GM12878 (cell line): ENCODE results near the gene NHERF2. TPM values are rescaled to one million over a fixed set of nuclear protein-coding genes. Genes with fewer than 3 reads are reported as not detected.

ENCODE experiments used
- ATAC-seq: fragments of 200-7000 bp; cut with Tn5 transposase; 3 replicates; pipeline ENCODE4 v1.9.1; 2020; ENCODE audit warnings: mild to moderate bottlenecking, moderate library complexity
- BruUV-seq: library from RNA; stranded (reverse); fragments of 400-500 nt; replicated peaks from 2 replicates; lab custom pipeline; 2021; lab: Mats Ljungman, UMichigan
- CTCF ChIA-PET: fragments of 300-600 bp; sonication (Branson Sonifier 250); formaldehyde crosslinking; extraction: SDS; loops from one replicate; lab custom pipeline; 2021; ENCODE audit warnings: inconsistent platforms; lab: Yijun Ruan, JAX
- POLR2A ChIA-PET: fragments of 350-600 bp; formaldehyde crosslinking; extraction: SDS; loops from one replicate; lab custom pipeline; 2021; ENCODE audit warnings: inconsistent platforms; lab: Charles Lee
- RAD21 ChIA-PET: fragments of 300-600 bp; sonication (Branson Sonifier 250); formaldehyde crosslinking; loops from one replicate; lab custom pipeline; 2023; ENCODE audit warnings: antibody characterized with exemption; ENCODE audit not compliant: unreplicated experiment; lab: Charles Lee
- SMC1A ChIA-PET: fragments of 300-600 bp; sonication (Branson Sonifier 250); formaldehyde crosslinking; loops from one replicate; lab custom pipeline; 2023; ENCODE audit not compliant: unreplicated experiment, uncharacterized antibody; lab: Charles Lee
- DNase-seq: peaks from one replicate; pipeline ENCODE4 v3.0.0-alpha.2; 2011; ENCODE audit warnings: low read depth, low spot score
- FAIRE-seq: peaks from 3 replicates; lab custom pipeline; 2011; peaks lifted over from hg19 to GRCh38; lab: Jason Lieb, UNC
- H2AFZ ChIP-seq: 2 replicates; pipeline ENCODE4 v1.6.0; 2011; ENCODE audit warnings: low read depth, low read length, control low read depth; ENCODE audit not compliant: control insufficient read depth
- H3K27ac ChIP-seq: 2 replicates; pipeline ENCODE4 v1.5.1; 2011; ENCODE audit warnings: control low read depth; ENCODE audit not compliant: control insufficient read depth, insufficient read depth
- H3K27me3 ChIP-seq, 2 experiments: replicated peaks in 1 of 2; 2 replicates each; pipeline versions ENCODE4 v1.6.0 to v1.6.1; 2011; ENCODE audit warnings: low read length in 1 of 2; ENCODE audit not compliant: control insufficient read depth in 2 of 2, insufficient read depth in 2 of 2
- H3K36me3 ChIP-seq, 2 experiments: 2 replicates each; pipeline ENCODE4 v1.5.1; 2011; ENCODE audit warnings: low read length in 1 of 2; ENCODE audit not compliant: control insufficient read depth in 2 of 2, insufficient read depth in 2 of 2
- H3K4me1 ChIP-seq: 2 replicates; pipeline ENCODE4 v1.6.1; 2011; ENCODE audit warnings: mild to moderate bottlenecking, low read length, moderate library complexity, mixed read lengths; ENCODE audit not compliant: control insufficient read depth, insufficient read depth
- H3K4me2 ChIP-seq: 2 replicates; pipeline ENCODE4 v1.6.0; 2011; ENCODE audit warnings: control low read depth; ENCODE audit not compliant: control insufficient read depth, insufficient read depth
- H3K4me3 ChIP-seq: fragments of 200-600 bp; sonication (generic); 2 replicates; pipeline ENCODE4 v1.5.1; 2016
- H3K79me2 ChIP-seq: 2 replicates; pipeline ENCODE4 v1.6.0; 2011; ENCODE audit warnings: low read length; ENCODE audit not compliant: control insufficient read depth, insufficient read depth
- H3K9ac ChIP-seq: 2 replicates; pipeline ENCODE4 v1.8.0; 2011; ENCODE audit warnings: low read length, control low read depth, mixed read lengths; ENCODE audit not compliant: control insufficient read depth, insufficient read depth
- H3K9me3 ChIP-seq: replicated peaks from 3 replicates; pipeline ENCODE4 v1.5.1; 2011; ENCODE audit warnings: mild to moderate bottlenecking, low read length; ENCODE audit not compliant: control insufficient read depth, insufficient read depth
- H4K20me1 ChIP-seq: 2 replicates; pipeline ENCODE4 v1.6.0; 2011; ENCODE audit not compliant: control insufficient read depth, insufficient read depth
- CBFB ChIP-seq: IDR thresholded peaks from 2 replicates; pipeline ENCODE4 v1.6.1; 2016; ENCODE audit warnings: antibody characterized with exemption, low read depth
- CBX3 ChIP-seq: fragments of 200-600 bp; sonication (generic); IDR thresholded peaks from 2 replicates; pipeline ENCODE4 v1.6.1; 2016; ENCODE audit warnings: low read depth, borderline replicate concordance
- CEBPB ChIP-seq, 2 experiments: fragments of 150-350 bp in 1 of 2; IDR thresholded peaks; 2 replicates each; pipeline ENCODE4 v1.6.1; 2012 to 2014; ENCODE audit warnings: low read depth in 2 of 2, low read length in 2 of 2, borderline replicate concordance in 1 of 2, inconsistent platforms in 1 of 2
- CHD4 ChIP-seq: fragments of 200-600 bp; sonication (generic); IDR thresholded peaks from 2 replicates; pipeline ENCODE4 v1.6.1; 2016; ENCODE audit warnings: mild to moderate bottlenecking
- EP300 ChIP-seq, 2 experiments: fragments of 150-350 bp in 1 of 2; IDR thresholded peaks; 2 replicates each; pipeline ENCODE4 v1.6.1; 2011 to 2012; ENCODE audit warnings: low read depth in 2 of 2, low read length in 2 of 2, borderline replicate concordance in 1 of 2, improper control_type of control experiment in 1 of 2, inconsistent platforms in 1 of 2; ENCODE audit not compliant: control insufficient read depth in 1 of 2
- HDGF ChIP-seq: fragments of 450-650 bp; IDR thresholded peaks from 2 replicates; pipeline ENCODE4 v1.6.1; 2016; ENCODE audit warnings: antibody characterized with exemption
- IRF4 ChIP-seq: IDR thresholded peaks from 2 replicates; pipeline ENCODE4 v1.6.1; 2011; ENCODE audit warnings: low read depth, low read length
- MTA3 ChIP-seq: IDR thresholded peaks from 2 replicates; pipeline ENCODE4 v1.6.1; 2012; ENCODE audit warnings: low read length, inconsistent platforms, borderline replicate concordance
- MYC ChIP-seq: IDR thresholded peaks from 2 replicates; pipeline ENCODE4 v1.6.1; 2011; ENCODE audit warnings: mild to moderate bottlenecking, low read length, moderate library complexity, inconsistent platforms; ENCODE audit not compliant: insufficient read depth, insufficient replicate concordance, insufficient read length, severe bottlenecking
- RAD21 ChIP-seq: IDR thresholded peaks from 2 replicates; pipeline ENCODE4 v1.6.1; 2011; ENCODE audit warnings: mild to moderate bottlenecking, low read depth, low read length, moderate library complexity; ENCODE audit not compliant: insufficient read depth
- RAD51 ChIP-seq: fragments of 450-650 bp; IDR thresholded peaks from 2 replicates; pipeline ENCODE4 v1.6.1; 2016; ENCODE audit warnings: moderate library complexity, mild to moderate bottlenecking, inconsistent platforms
- SPI1 ChIP-seq: IDR thresholded peaks from 2 replicates; pipeline ENCODE4 v1.6.1; 2011; ENCODE audit warnings: low read depth, mild to moderate bottlenecking, low read length, moderate library complexity, borderline replicate concordance; ENCODE audit not compliant: insufficient read depth
- SREBF1 ChIP-seq: IDR thresholded peaks from 2 replicates; pipeline ENCODE4 v1.6.1; 2012; ENCODE audit warnings: mild to moderate bottlenecking, low read length
- ZNF207 ChIP-seq: fragments of 450-650 bp; IDR thresholded peaks from 2 replicates; pipeline ENCODE4 v1.6.1; 2014; ENCODE audit warnings: antibody characterized with exemption, mild to moderate bottlenecking, borderline replicate concordance
- ZNF24 ChIP-seq: fragments of 450-650 bp; IDR thresholded peaks from 2 replicates; pipeline ENCODE4 v1.6.1; 2017; ENCODE audit warnings: antibody characterized with exemption, mild to moderate bottlenecking
- WGBS: methylation state at CpG from one replicate; pipeline ENCODE4 v1.1.6; 2016; ENCODE audit warnings: low lambda C conversion rate; ENCODE audit not compliant: insufficient replicate concordance, insufficient coverage; ENCODE audit errors: missing lambda C conversion rate; 5-methylcytosine and 5-hydroxymethylcytosine counted together
- in situ Hi-C: fragments of 300-500 bp; cut with MboI; formaldehyde crosslinking; loops from 9 replicates; pipeline ENCODE4 v1.14.3; 2018; ENCODE audit warnings: mixed read lengths
- intact Hi-C: fragments of 100-400 bp; cut with micrococcal nuclease; formaldehyde crosslinking; loops from one replicate; pipeline ENCODE4 v1.14.2; 2022; ENCODE audit not compliant: unreplicated experiment
- polyA plus RNA-seq, 11 experiments: library from polyadenylated mRNA; depleted of rRNA in 4 of 11; unstranded in 6 of 11; stranded (reverse) in 5 of 11; fragments of >200 nt; fragmentation: Nextera tagmentation in 4 of 11; fragmentation: Illumina TruSeq in 1 of 11; extraction: Ambion mirVana in 4 of 11; extraction: Trizol in 1 of 11; gene quantifications; 1 replicate in 1 of 11; 2 replicates in 10 of 11; pipeline versions ENCODE4 v1.2.1 to v1.2.3, GENCODE V29; 2011 to 2016; ENCODE audit warnings: inconsistent platforms in 2 of 11, missing spikeins in 2 of 11, low read depth in 1 of 11
- total RNA-seq, 4 experiments: library from RNA; depleted of rRNA in 3 of 4; stranded (reverse); fragments of >200 nt in 3 of 4; fragmentation: Illumina TruSeq in 1 of 4; extraction: Trizol in 1 of 4; gene quantifications; 2 replicates each; pipeline versions ENCODE4 v1.2.1 to v1.2.3, GENCODE V29; 2013 to 2021
- TF ChIP-seq, protein P1 (sequence below): fragments of 450-650 bp; IDR thresholded peaks from 2 replicates; pipeline ENCODE4 v1.6.1; 2016; ENCODE audit warnings: mild to moderate bottlenecking
- TF ChIP-seq, protein P2 (sequence below): fragments of 450-650 bp; IDR thresholded peaks from 2 replicates; pipeline ENCODE4 v1.6.1; 2016; ENCODE audit warnings: mild to moderate bottlenecking
- TF ChIP-seq, protein P3 (sequence below): fragments of 450-650 bp; IDR thresholded peaks from 2 replicates; pipeline ENCODE4 v1.6.1; 2017; ENCODE audit warnings: mild to moderate bottlenecking, moderate library complexity

Gene NHERF2
- total and polyA plus RNA-seq, 10 of the 15 experiments (the other 5 are each of a cell fraction or from before 2014, with no cell fraction given): 0.05 to 0.31 (median 0.08) TPM; not detected in 4

DNA sequence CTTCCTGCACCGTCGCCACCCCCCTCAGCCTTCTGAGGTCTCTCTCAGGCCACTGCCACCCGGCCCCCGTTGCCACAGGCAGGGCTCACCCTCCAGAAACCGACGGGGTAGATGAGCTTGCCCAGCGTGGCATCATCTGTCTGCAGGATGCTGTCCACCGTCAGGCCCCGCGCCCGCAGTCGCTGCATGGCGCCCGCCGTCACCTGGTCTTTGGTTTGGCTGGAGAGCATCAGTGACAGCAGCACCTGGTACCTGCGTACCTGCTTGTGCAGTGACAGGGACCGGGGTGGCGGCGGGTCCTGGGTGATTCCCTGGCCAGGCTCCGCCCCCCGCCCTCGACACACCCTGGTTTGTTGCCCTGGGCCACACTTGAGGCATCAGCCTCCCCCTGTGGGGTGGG is 17.8 kb downstream of the NHERF2 start:
- H3K4me3 ChIP-seq: no peak overlapping the region
- CTCF ChIA-PET: no interaction called here
- H3K79me2 ChIP-seq: peaks cover 16% of the 10 kb centered on the region
- H3K27ac ChIP-seq: no peak overlapping the region
- FAIRE-seq (no peak), DNase-seq (no peak)
- no peaks in the 10 kb centered on the region for H3K27me3 ChIP-seq
- WGBS: 71% methylated on average over 22 of the region's 22 CpGs
- no peak overlapping the region for H3K9ac ChIP-seq
- no peak overlapping the region for H2AFZ ChIP-seq
- no peak for TF ChIP-seq MTA3
- no peak for TF ChIP-seq CBFB
- TF ChIP-seq HDGF: no peak
- no peak for TF ChIP-seq SPI1
- TF ChIP-seq MYC: no peak
- TF ChIP-seq ZNF207: no peak
- TF ChIP-seq IRF4: no peak
- TF ChIP-seq, protein P1, sequence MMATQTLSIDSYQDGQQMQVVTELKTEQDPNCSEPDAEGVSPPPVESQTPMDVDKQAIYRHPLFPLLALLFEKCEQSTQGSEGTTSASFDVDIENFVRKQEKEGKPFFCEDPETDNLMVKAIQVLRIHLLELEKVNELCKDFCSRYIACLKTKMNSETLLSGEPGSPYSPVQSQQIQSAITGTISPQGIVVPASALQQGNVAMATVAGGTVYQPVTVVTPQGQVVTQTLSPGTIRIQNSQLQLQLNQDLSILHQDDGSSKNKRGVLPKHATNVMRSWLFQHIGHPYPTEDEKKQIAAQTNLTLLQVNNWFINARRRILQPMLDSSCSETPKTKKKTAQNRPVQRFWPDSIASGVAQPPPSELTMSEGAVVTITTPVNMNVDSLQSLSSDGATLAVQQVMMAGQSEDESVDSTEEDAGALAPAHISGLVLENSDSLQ: no peak
- no peak for TF ChIP-seq CBX3
- no peak for TF ChIP-seq CEBPB (IDR thresholded peaks at IDR 0.05; ENCODE audit: borderline replicate concordance in 1 of 2, low read depth in 2 of 2, low read length in 2 of 2)
- TF ChIP-seq RAD51: no peak
- no peak for TF ChIP-seq CHD4
- no peak for TF ChIP-seq ZNF24
- TF ChIP-seq, protein P2, sequence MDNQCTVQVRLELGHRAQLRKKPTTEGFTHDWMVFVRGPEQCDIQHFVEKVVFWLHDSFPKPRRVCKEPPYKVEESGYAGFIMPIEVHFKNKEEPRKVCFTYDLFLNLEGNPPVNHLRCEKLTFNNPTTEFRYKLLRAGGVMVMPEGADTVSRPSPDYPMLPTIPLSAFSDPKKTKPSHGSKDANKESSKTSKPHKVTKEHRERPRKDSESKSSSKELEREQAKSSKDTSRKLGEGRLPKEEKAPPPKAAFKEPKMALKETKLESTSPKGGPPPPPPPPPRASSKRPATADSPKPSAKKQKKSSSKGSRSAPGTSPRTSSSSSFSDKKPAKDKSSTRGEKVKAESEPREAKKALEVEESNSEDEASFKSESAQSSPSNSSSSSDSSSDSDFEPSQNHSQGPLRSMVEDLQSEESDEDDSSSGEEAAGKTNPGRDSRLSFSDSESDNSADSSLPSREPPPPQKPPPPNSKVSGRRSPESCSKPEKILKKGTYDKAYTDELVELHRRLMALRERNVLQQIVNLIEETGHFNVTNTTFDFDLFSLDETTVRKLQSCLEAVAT: no peak
- TF ChIP-seq, protein P3, sequence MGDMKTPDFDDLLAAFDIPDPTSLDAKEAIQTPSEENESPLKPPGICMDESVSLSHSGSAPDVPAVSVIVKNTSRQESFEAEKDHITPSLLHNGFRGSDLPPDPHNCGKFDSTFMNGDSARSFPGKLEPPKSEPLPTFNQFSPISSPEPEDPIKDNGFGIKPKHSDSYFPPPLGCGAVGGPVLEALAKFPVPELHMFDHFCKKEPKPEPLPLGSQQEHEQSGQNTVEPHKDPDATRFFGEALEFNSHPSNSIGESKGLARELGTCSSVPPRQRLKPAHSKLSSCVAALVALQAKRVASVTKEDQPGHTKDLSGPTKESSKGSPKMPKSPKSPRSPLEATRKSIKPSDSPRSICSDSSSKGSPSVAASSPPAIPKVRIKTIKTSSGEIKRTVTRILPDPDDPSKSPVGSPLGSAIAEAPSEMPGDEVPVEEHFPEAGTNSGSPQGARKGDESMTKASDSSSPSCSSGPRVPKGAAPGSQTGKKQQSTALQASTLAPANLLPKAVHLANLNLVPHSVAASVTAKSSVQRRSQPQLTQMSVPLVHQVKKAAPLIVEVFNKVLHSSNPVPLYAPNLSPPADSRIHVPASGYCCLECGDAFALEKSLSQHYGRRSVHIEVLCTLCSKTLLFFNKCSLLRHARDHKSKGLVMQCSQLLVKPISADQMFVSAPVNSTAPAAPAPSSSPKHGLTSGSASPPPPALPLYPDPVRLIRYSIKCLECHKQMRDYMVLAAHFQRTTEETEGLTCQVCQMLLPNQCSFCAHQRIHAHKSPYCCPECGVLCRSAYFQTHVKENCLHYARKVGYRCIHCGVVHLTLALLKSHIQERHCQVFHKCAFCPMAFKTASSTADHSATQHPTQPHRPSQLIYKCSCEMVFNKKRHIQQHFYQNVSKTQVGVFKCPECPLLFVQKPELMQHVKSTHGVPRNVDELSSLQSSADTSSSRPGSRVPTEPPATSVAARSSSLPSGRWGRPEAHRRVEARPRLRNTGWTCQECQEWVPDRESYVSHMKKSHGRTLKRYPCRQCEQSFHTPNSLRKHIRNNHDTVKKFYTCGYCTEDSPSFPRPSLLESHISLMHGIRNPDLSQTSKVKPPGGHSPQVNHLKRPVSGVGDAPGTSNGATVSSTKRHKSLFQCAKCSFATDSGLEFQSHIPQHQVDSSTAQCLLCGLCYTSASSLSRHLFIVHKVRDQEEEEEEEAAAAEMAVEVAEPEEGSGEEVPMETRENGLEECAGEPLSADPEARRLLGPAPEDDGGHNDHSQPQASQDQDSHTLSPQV: no peak
- no peak for TF ChIP-seq EP300 (IDR thresholded peaks at IDR 0.05; ENCODE audit: borderline replicate concordance in 1 of 2, control insufficient read depth in 1 of 2, low read depth in 2 of 2, low read length in 2 of 2)
- no peak for TF ChIP-seq SREBF1
- TF ChIP-seq RAD21: no peak
- TF ChIP-seq, all 136 proteins: peak for 0
- Histone ChIP-seq H4K20me1 (no peaks in the 10 kb centered on the region), H3K4me2 (no peak overlapping the region), H3K9me3 (no peaks in the 10 kb centered on the region), H3K36me3 (peaks cover 0 to 1% of the 10 kb centered on the region in 2 experiments; a peak in 2 of 4 replicates), H3K4me1 (peaks cover 22% of the 10 kb centered on the region)
- in situ Hi-C loops: no loop called here
- SMC1A ChIA-PET: interaction anchor here (1.3 kb wide), 1 partner anchor 12 kb away, joined by 4 read pairs; no protein-coding TSS in a partner anchor
- POLR2A ChIA-PET: interaction anchor here (0.6 to 2.3 kb wide), 2 partner anchors 20 to 110 kb away, joined by 5 to 11 read pairs; partner anchors contain the start of gene TRAF7
- RAD21 ChIA-PET: interaction anchor here (0.9 kb wide), 1 partner anchor 22 kb away, joined by 3 read pairs; no protein-coding TSS in a partner anchor
- intact Hi-C loops: no loop called here
- ATAC-seq: no peak
- no TSS peak for BruUV-seq
